GM12875 (cell line): Measurements from ENCODE around the gene CFAP107.
A peak's percentile ranks its signal among the peaks of the same experiment; 100 is the strongest.

ENCODE experiments used
- H3K4me3 ChIP-seq: one replicate; pipeline ENCODE4 v1.5.1; 2011; ENCODE audit warnings: low read depth, low read length, control low read depth
- TF ChIP-seq, protein P1 (sequence below): IDR thresholded peaks from 2 replicates; pipeline ENCODE4 v1.5.1; 2011; ENCODE audit warnings: low read depth, mild to moderate bottlenecking, control low read depth, inconsistent platforms, low read length, moderate library complexity, borderline replicate concordance; ENCODE audit not compliant: insufficient read depth

CFAP107 gene

GRCh38 chr1:12760256-12760795 is 14.3 kb downstream of the CFAP107 start:
- H3K4me3 ChIP-seq, result no peak overlapping the region
- TF ChIP-seq, protein P1, sequence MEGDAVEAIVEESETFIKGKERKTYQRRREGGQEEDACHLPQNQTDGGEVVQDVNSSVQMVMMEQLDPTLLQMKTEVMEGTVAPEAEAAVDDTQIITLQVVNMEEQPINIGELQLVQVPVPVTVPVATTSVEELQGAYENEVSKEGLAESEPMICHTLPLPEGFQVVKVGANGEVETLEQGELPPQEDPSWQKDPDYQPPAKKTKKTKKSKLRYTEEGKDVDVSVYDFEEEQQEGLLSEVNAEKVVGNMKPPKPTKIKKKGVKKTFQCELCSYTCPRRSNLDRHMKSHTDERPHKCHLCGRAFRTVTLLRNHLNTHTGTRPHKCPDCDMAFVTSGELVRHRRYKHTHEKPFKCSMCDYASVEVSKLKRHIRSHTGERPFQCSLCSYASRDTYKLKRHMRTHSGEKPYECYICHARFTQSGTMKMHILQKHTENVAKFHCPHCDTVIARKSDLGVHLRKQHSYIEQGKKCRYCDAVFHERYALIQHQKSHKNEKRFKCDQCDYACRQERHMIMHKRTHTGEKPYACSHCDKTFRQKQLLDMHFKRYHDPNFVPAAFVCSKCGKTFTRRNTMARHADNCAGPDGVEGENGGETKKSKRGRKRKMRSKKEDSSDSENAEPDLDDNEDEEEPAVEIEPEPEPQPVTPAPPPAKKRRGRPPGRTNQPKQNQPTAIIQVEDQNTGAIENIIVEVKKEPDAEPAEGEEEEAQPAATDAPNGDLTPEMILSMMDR, result peak; percentile 60; the same call in 1 of the 2 replicates

GRCh38 chr1:12761781-12762180 is 15.8 kb downstream of the CFAP107 start:
- TF ChIP-seq, protein P1, result no peak
- no peak overlapping the region for H3K4me3 ChIP-seq

GRCh38 chr1:12762766-12763165 is 16.8 kb downstream of the CFAP107 start:
- H3K4me3 ChIP-seq, result no peak overlapping the region
- TF ChIP-seq, protein P1, result no peak

DNA sequence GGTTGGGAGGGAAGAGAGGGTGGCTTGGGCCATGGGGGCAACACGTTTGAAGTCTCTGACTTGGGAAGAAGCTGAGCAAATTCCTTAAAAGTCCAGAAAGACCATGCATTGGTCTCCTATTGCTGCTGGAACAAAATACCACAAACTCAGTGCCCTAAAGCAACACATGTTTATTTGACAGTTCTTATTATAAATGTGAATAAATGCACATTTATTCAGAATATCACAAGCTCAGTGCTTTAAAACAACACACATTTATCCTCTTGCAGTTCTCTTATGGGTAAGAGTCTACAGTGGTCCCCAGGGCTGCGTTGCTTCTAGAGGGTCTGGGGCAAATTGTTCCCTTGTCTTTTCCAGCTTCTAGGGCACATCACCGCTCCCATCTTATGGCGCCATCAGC is 17.5 kb downstream of the CFAP107 start:
- no peak overlapping the region for H3K4me3 ChIP-seq
- TF ChIP-seq, protein P1, result no peak

- no peak overlapping the region for H3K4me3 ChIP-seq
- TF ChIP-seq, protein P1, result no peak
Observed at GRCh38 chr1:12764016-12764415, 18.0 kb downstream of the CFAP107 start.

DNA sequence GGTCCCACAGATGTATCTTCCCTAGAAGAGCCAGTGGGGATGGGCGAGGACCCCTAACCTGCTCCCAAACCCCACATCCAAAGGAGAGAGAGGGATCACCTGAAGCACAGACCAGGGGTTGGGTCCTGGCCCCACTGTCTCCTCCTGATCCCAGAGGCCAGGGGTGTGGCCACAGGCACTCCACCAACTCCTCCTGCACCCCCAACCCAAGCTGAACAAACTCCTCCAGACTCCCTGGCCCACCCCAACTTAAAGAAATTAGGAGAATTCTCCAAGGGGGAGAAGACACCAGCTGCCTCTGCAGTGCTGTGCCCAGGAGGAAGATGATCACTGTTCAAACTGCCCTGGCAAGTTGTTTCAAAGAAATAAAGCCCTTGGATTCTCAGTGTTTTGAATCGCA is 23.0 kb downstream of the CFAP107 start:
- no peak overlapping the region for H3K4me3 ChIP-seq
- TF ChIP-seq, protein P1, result no peak

DNA sequence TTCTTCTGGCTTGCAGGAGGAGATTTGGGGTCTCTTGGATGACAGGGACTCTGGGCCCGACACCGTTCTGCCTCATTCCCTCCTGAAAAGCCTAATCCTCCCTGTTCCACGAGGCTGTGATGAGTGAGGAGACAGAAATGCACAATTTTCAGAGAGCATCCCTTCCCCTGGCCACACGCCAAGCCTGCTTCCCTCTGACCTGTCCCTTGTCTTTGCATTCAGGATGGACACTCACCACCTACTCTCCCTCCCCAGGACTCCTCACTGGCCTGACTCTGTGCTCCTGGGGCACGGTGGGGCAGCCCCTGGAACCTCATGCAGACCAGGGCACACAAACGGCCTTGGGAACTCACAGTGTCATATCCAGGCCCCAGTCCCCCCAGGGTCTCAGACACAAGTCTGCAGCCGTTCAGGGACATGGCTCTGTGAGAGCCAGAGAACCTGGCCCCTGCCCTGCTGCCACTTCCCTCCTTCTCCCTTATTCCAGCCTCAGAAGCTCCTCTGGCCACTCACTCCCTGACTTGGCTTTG is 24.0 kb downstream of the CFAP107 start:
- no peak overlapping the region for H3K4me3 ChIP-seq
- TF ChIP-seq, protein P1, result no peak
